ENCODE measurements around the gene SEC61A2.
A peak's percentile ranks its signal among the peaks of the same experiment; 100 is the strongest.

The SEC61A2 gene

GRCh38 chr10:12109286-12109685 is 20.2 kb upstream of the SEC61A2 start:
- WGBS (ENCODE audit: insufficient coverage, insufficient read length), result 100% methylated on average over 1 of the region's 5 CpGs
- H3K4me3 ChIP-seq (ENCODE audit: low read length), result no peak overlapping the region
- no peaks in the 10 kb centered on the region for H3K4me1 ChIP-seq (ENCODE audit: control insufficient read depth, insufficient read depth, low read length)
- H3K27ac ChIP-seq (ENCODE audit: low read length), result no peak overlapping the region
- peaks cover 24% of the 10 kb centered on the region for H3K36me3 ChIP-seq (ENCODE audit: control insufficient read depth, insufficient read depth, low read length)
- no peaks in the 10 kb centered on the region for H3K9me3 ChIP-seq (ENCODE audit: control insufficient read depth, insufficient read depth, low read length)
- DNase-seq (ENCODE audit: low read depth, low spot score), result no peak
- no peaks in the 10 kb centered on the region for H3K27me3 ChIP-seq (ENCODE audit: control insufficient read depth, insufficient read depth, low read length)

- H3K36me3 ChIP-seq (ENCODE audit: control insufficient read depth, insufficient read depth, low read length), result peaks cover 17% of the 10 kb centered on the region; the same call in 1 of the 2 replicates
- no peaks in the 10 kb centered on the region for H3K27me3 ChIP-seq (ENCODE audit: control insufficient read depth, insufficient read depth, low read length)
- DNase-seq (ENCODE audit: low read depth, low spot score), result no peak
- H3K9me3 ChIP-seq (ENCODE audit: control insufficient read depth, insufficient read depth, low read length), result no peaks in the 10 kb centered on the region
- no peak overlapping the region for H3K4me3 ChIP-seq (ENCODE audit: low read length)
- H3K4me1 ChIP-seq (ENCODE audit: control insufficient read depth, insufficient read depth, low read length), result no peaks in the 10 kb centered on the region
- no peak overlapping the region for H3K27ac ChIP-seq (ENCODE audit: low read length)
These were observed 17.9 kb upstream of the SEC61A2 start for GRCh38 chr10:12111528-12111927.

GRCh38 chr10:12113627-12114026 is 15.8 kb upstream of the SEC61A2 start:
- no peaks in the 10 kb centered on the region for H3K27me3 ChIP-seq (ENCODE audit: control insufficient read depth, insufficient read depth, low read length)
- peaks cover 14% of the 10 kb centered on the region; the same call in 1 of the 2 replicates for H3K36me3 ChIP-seq (ENCODE audit: control insufficient read depth, insufficient read depth, low read length)
- no peak overlapping the region for H3K4me3 ChIP-seq (ENCODE audit: low read length)
- no CpG with 5 or more reads among the region's 2 CpGs for WGBS (ENCODE audit: insufficient coverage, insufficient read length)
- no peak overlapping the region for H3K27ac ChIP-seq (ENCODE audit: low read length)
- no peaks in the 10 kb centered on the region for H3K9me3 ChIP-seq (ENCODE audit: control insufficient read depth, insufficient read depth, low read length)
- no peaks in the 10 kb centered on the region for H3K4me1 ChIP-seq (ENCODE audit: control insufficient read depth, insufficient read depth, low read length)
- no peak for DNase-seq (ENCODE audit: low read depth, low spot score)

GRCh38 chr10:12121673-12122072 is 7.8 kb upstream of the SEC61A2 start:
- no peak for DNase-seq (ENCODE audit: low read depth, low spot score)
- Histone ChIP-seq H3K9me3 (ENCODE audit: control insufficient read depth, insufficient read depth, low read length) (no peaks in the 10 kb centered on the region), H3K4me3 (ENCODE audit: low read length) (no peak overlapping the region), H3K36me3 (ENCODE audit: control insufficient read depth, insufficient read depth, low read length) (peaks cover 7% of the 10 kb centered on the region; the same call in 1 of the 2 replicates), H3K27me3 (ENCODE audit: control insufficient read depth, insufficient read depth, low read length) (no peaks in the 10 kb centered on the region), H3K27ac (ENCODE audit: low read length) (no peak overlapping the region), H3K4me1 (ENCODE audit: control insufficient read depth, insufficient read depth, low read length) (no peaks in the 10 kb centered on the region)
- no CpG with 5 or more reads among the region's 4 CpGs for WGBS (ENCODE audit: insufficient coverage, insufficient read length)

GRCh38 chr10:12130237-12130872 is 878 bp downstream of the SEC61A2 start:
- H3K9me3 ChIP-seq (ENCODE audit: control insufficient read depth, insufficient read depth, low read length), result no peaks in the 10 kb centered on the region
- H3K4me1 ChIP-seq (ENCODE audit: control insufficient read depth, insufficient read depth, low read length), result no peaks in the 10 kb centered on the region
- DNase-seq (ENCODE audit: low read depth, low spot score), result peak; percentile 35
- H3K4me3 ChIP-seq (ENCODE audit: low read length), result peak overlapping the region; percentile 91; the same call in 1 of the 2 replicates
- H3K36me3 ChIP-seq (ENCODE audit: control insufficient read depth, insufficient read depth, low read length), result no peaks in the 10 kb centered on the region; the same call in 1 of the 2 replicates
- no peak overlapping the region for H3K27ac ChIP-seq (ENCODE audit: low read length)
- H3K27me3 ChIP-seq (ENCODE audit: control insufficient read depth, insufficient read depth, low read length), result no peaks in the 10 kb centered on the region
- no CpG with 5 or more reads among the region's 11 CpGs for WGBS (ENCODE audit: insufficient coverage, insufficient read length)

- Histone ChIP-seq H3K4me1 (ENCODE audit: control insufficient read depth, insufficient read depth, low read length) (no peaks in the 10 kb centered on the region), H3K9me3 (ENCODE audit: control insufficient read depth, insufficient read depth, low read length) (no peaks in the 10 kb centered on the region), H3K36me3 (ENCODE audit: control insufficient read depth, insufficient read depth, low read length) (no peaks in the 10 kb centered on the region; the same call in 1 of the 2 replicates), H3K27me3 (ENCODE audit: control insufficient read depth, insufficient read depth, low read length) (no peaks in the 10 kb centered on the region), H3K27ac (ENCODE audit: low read length) (no peak overlapping the region), H3K4me3 (ENCODE audit: low read length) (no peak overlapping the region)
- WGBS (ENCODE audit: insufficient coverage, insufficient read length), result no CpG with 5 or more reads among the region's 3 CpGs
- no peak for DNase-seq (ENCODE audit: low read depth, low spot score)
These were observed 6.2 kb downstream of the SEC61A2 start for GRCh38 chr10:12135631-12136030.

- no CpG with 5 or more reads among the region's 1 CpG for WGBS (ENCODE audit: insufficient coverage, insufficient read length)
- Histone ChIP-seq H3K27ac (ENCODE audit: low read length) (no peak overlapping the region), H3K4me1 (ENCODE audit: control insufficient read depth, insufficient read depth, low read length) (no peaks in the 10 kb centered on the region), H3K36me3 (ENCODE audit: control insufficient read depth, insufficient read depth, low read length) (no peaks in the 10 kb centered on the region; the same call in 1 of the 2 replicates), H3K27me3 (ENCODE audit: control insufficient read depth, insufficient read depth, low read length) (no peaks in the 10 kb centered on the region), H3K9me3 (ENCODE audit: control insufficient read depth, insufficient read depth, low read length) (no peaks in the 10 kb centered on the region), H3K4me3 (ENCODE audit: low read length) (no peak overlapping the region)
- no peak for DNase-seq (ENCODE audit: low read depth, low spot score)
These were observed 10.6 kb downstream of the SEC61A2 start for GRCh38 chr10:12140038-12140437.

- Histone ChIP-seq H3K9me3 (ENCODE audit: control insufficient read depth, insufficient read depth, low read length) (no peaks in the 10 kb centered on the region), H3K4me1 (ENCODE audit: control insufficient read depth, insufficient read depth, low read length) (no peaks in the 10 kb centered on the region), H3K4me3 (ENCODE audit: low read length) (no peak overlapping the region), H3K27ac (ENCODE audit: low read length) (no peak overlapping the region), H3K36me3 (ENCODE audit: control insufficient read depth, insufficient read depth, low read length) (no peaks in the 10 kb centered on the region), H3K27me3 (ENCODE audit: control insufficient read depth, insufficient read depth, low read length) (no peaks in the 10 kb centered on the region)
- no CpG with 5 or more reads among the region's 3 CpGs for WGBS (ENCODE audit: insufficient coverage, insufficient read length)
- no peak for DNase-seq (ENCODE audit: low read depth, low spot score)
These were observed 15.1 kb downstream of the SEC61A2 start for GRCh38 chr10:12144538-12144937.

GRCh38 chr10:12150163-12150562 is 20.7 kb downstream of the SEC61A2 start:
- 100% methylated on average over 1 of the region's 4 CpGs for WGBS (ENCODE audit: insufficient coverage, insufficient read length)
- no peaks in the 10 kb centered on the region for H3K36me3 ChIP-seq (ENCODE audit: control insufficient read depth, insufficient read depth, low read length)
- no peaks in the 10 kb centered on the region for H3K9me3 ChIP-seq (ENCODE audit: control insufficient read depth, insufficient read depth, low read length)
- H3K27ac ChIP-seq (ENCODE audit: low read length), result no peak overlapping the region
- H3K27me3 ChIP-seq (ENCODE audit: control insufficient read depth, insufficient read depth, low read length), result no peaks in the 10 kb centered on the region
- no peak overlapping the region for H3K4me3 ChIP-seq (ENCODE audit: low read length)
- no peaks in the 10 kb centered on the region for H3K4me1 ChIP-seq (ENCODE audit: control insufficient read depth, insufficient read depth, low read length)
- no peak for DNase-seq (ENCODE audit: low read depth, low spot score)

GRCh38 chr10:12154516-12154915 is 25.0 kb downstream of the SEC61A2 start:
- H3K27ac ChIP-seq (ENCODE audit: low read length), result no peak overlapping the region
- H3K36me3 ChIP-seq (ENCODE audit: control insufficient read depth, insufficient read depth, low read length), result no peaks in the 10 kb centered on the region
- no peak for DNase-seq (ENCODE audit: low read depth, low spot score)
- no peaks in the 10 kb centered on the region for H3K4me1 ChIP-seq (ENCODE audit: control insufficient read depth, insufficient read depth, low read length)
- no peaks in the 10 kb centered on the region for H3K27me3 ChIP-seq (ENCODE audit: control insufficient read depth, insufficient read depth, low read length)
- no peak overlapping the region for H3K4me3 ChIP-seq (ENCODE audit: low read length)
- no peaks in the 10 kb centered on the region for H3K9me3 ChIP-seq (ENCODE audit: control insufficient read depth, insufficient read depth, low read length)
- WGBS (ENCODE audit: insufficient coverage, insufficient read length), result no CpG with 5 or more reads among the region's 6 CpGs
